Esophagus (tissue), 2 donors: ENCODE data around the gene CALU. TPM values are rescaled to one million over a fixed set of nuclear protein-coding genes. Genes with fewer than 3 reads are reported as not detected.

Experiments used
- H3K27ac ChIP-seq, 2 donors: one replicate each; pipeline ENCODE4 v1.5.1; 2013; ENCODE audit warnings: low read depth in 2 of 2, mild to moderate bottlenecking in 2 of 2, inconsistent platforms in 1 of 2, low read length in 1 of 2, moderate library complexity in 1 of 2
- H3K27me3 ChIP-seq, 2 donors: one replicate each; pipeline ENCODE4 v1.6.1; 2013; ENCODE audit warnings: low read length in 2 of 2, control low read depth in 1 of 2, mild to moderate bottlenecking in 1 of 2; ENCODE audit not compliant: insufficient read depth in 2 of 2, control insufficient read depth in 1 of 2
- H3K36me3 ChIP-seq, 2 donors: one replicate each; pipeline ENCODE4 v1.6.1; 2013; ENCODE audit warnings: low read length in 1 of 2; ENCODE audit not compliant: control insufficient read depth in 2 of 2, insufficient read depth in 2 of 2
- H3K4me1 ChIP-seq, 2 donors: one replicate each; pipeline ENCODE4 v1.6.1; 2013; ENCODE audit warnings: low read length in 1 of 2; ENCODE audit not compliant: control insufficient read depth in 2 of 2, insufficient read depth in 2 of 2
- H3K4me3 ChIP-seq, 2 donors: one replicate each; pipeline ENCODE4 v1.5.1; 2013; ENCODE audit warnings: low read length in 2 of 2, mild to moderate bottlenecking in 2 of 2, low read depth in 1 of 2, moderate library complexity in 1 of 2
- H3K9me3 ChIP-seq, 2 donors: one replicate each; pipeline ENCODE4 v1.6.1; 2013; ENCODE audit warnings: mild to moderate bottlenecking in 2 of 2, low read depth in 1 of 2, low read length in 1 of 2, moderate library complexity in 1 of 2; ENCODE audit not compliant: control insufficient read depth in 2 of 2, insufficient read depth in 1 of 2
- whole genome bisulfite sequencing, 2 donors: extraction: QIAGEN DNeasy Blood & Tissue Kit; methylation state at CpG; one replicate each; pipeline ENCODE4 v1.1.7; 2013; 5-methylcytosine and 5-hydroxymethylcytosine counted together
- polyA plus RNA-seq, 2 donors: library from polyadenylated mRNA; stranded (reverse); fragments of 200-250 nt; gene quantifications; one replicate each; pipeline ENCODE4 v1.2.3, GENCODE V29; 2013
- donor health status: healthy with polysubstance abuse.
- donor health status: Bipolar disorder and iron deficiency.

Gene CALU
- polyA plus RNA-seq, 2 donors: 8.3 to 21.6 TPM

GRCh38 chr7:128741491-128741890 lies 2.3 kb downstream of the CALU start:
- Histone ChIP-seq H3K27me3 (no peaks in the 10 kb centered on the region), H3K36me3 (no peaks in the 10 kb centered on the region), H3K4me1 (peaks cover 0 to 4% of the 10 kb centered on the region in 2 donors), H3K9me3 (no peaks in the 10 kb centered on the region), H3K4me3 (no peak overlapping the region), H3K27ac (no peak overlapping the region)
- 54 to 62% methylated on average over 3 of the region's 3 CpGs for WGBS, 2 donors

- Histone ChIP-seq H3K27ac (no peak overlapping the region), H3K4me3 (no peak overlapping the region), H3K9me3 (no peaks in the 10 kb centered on the region), H3K36me3 (no peaks in the 10 kb centered on the region), H3K27me3 (no peaks in the 10 kb centered on the region), H3K4me1 (peaks cover 0 to 4% of the 10 kb centered on the region in 2 donors)
- 41 to 55% methylated on average over 4 of the region's 4 CpGs for WGBS, 2 donors
Measured at GRCh38 chr7:128742206-128742605, 3.0 kb downstream of the CALU start.

GRCh38 chr7:128743112-128743772 lies 4.1 kb downstream of the CALU start:
- Histone ChIP-seq H3K4me1 (peaks cover 0 to 4% of the 10 kb centered on the region in 2 donors), H3K9me3 (no peaks in the 10 kb centered on the region), H3K27me3 (no peaks in the 10 kb centered on the region), H3K4me3 (no peak overlapping the region), H3K27ac (no peak overlapping the region), H3K36me3 (no peaks in the 10 kb centered on the region)
- 90 to 93% methylated on average over 7 of the region's 7 CpGs for WGBS, 2 donors

GRCh38 chr7:128744366-128744905 lies 5.3 kb downstream of the CALU start:
- H3K27ac ChIP-seq: no peak overlapping the region
- 42 to 58% methylated on average over 2 of the region's 2 CpGs for WGBS, 2 donors
- no peak overlapping the region for H3K4me3 ChIP-seq
- peaks cover 0 to 4% of the 10 kb centered on the region in 2 donors for H3K4me1 ChIP-seq
- H3K27me3 ChIP-seq: no peaks in the 10 kb centered on the region
- no peaks in the 10 kb centered on the region for H3K9me3 ChIP-seq
- peaks cover 0 to 2% of the 10 kb centered on the region in 2 donors for H3K36me3 ChIP-seq

GRCh38 chr7:128745706-128746105 lies 6.5 kb downstream of the CALU start:
- WGBS, 2 donors: 81 to 84% methylated on average over 1 of the region's 1 CpG
- no peak overlapping the region for H3K4me3 ChIP-seq
- peaks cover 0 to 2% of the 10 kb centered on the region in 2 donors for H3K36me3 ChIP-seq
- H3K27me3 ChIP-seq: no peaks in the 10 kb centered on the region
- H3K9me3 ChIP-seq: no peaks in the 10 kb centered on the region
- no peak overlapping the region for H3K27ac ChIP-seq
- H3K4me1 ChIP-seq: peaks cover 0 to 4% of the 10 kb centered on the region in 2 donors

- peaks cover 0 to 2% of the 10 kb centered on the region in 2 donors for H3K36me3 ChIP-seq
- no peak overlapping the region for H3K4me3 ChIP-seq
- WGBS, 2 donors: 83 to 88% methylated on average over 6 of the region's 6 CpGs
- H3K27me3 ChIP-seq: no peaks in the 10 kb centered on the region
- no peak overlapping the region for H3K27ac ChIP-seq
- H3K9me3 ChIP-seq: no peaks in the 10 kb centered on the region
- peaks cover 0 to 2% of the 10 kb centered on the region in 2 donors for H3K4me1 ChIP-seq
Measured at GRCh38 chr7:128747327-128748079, 8.3 kb downstream of the CALU start.

GRCh38 chr7:128752251-128752650 lies 13.1 kb downstream of the CALU start:
- H3K36me3 ChIP-seq: peaks cover 0 to 5% of the 10 kb centered on the region in 2 donors
- no peak overlapping the region for H3K4me3 ChIP-seq
- 90 to 91% methylated on average over 1 of the region's 1 CpG for WGBS, 2 donors
- no peaks in the 10 kb centered on the region for H3K27me3 ChIP-seq
- H3K4me1 ChIP-seq: no peaks in the 10 kb centered on the region
- H3K9me3 ChIP-seq: no peaks in the 10 kb centered on the region
- no peak overlapping the region for H3K27ac ChIP-seq

- WGBS, 2 donors: 88% methylated on average over 2 of the region's 2 CpGs
- H3K36me3 ChIP-seq: peaks cover 3 to 6% of the 10 kb centered on the region in 2 donors
- no peaks in the 10 kb centered on the region for H3K4me1 ChIP-seq
- no peak overlapping the region for H3K27ac ChIP-seq
- no peak overlapping the region for H3K4me3 ChIP-seq
- no peaks in the 10 kb centered on the region for H3K27me3 ChIP-seq
- no peaks in the 10 kb centered on the region for H3K9me3 ChIP-seq
Measured at GRCh38 chr7:128755075-128755818, 16.1 kb downstream of the CALU start.

- H3K27me3 ChIP-seq: no peaks in the 10 kb centered on the region
- 72 to 78% methylated on average over 5 of the region's 5 CpGs for WGBS, 2 donors
- no peak overlapping the region for H3K4me3 ChIP-seq
- H3K27ac ChIP-seq: peak overlapping the region in 1 of 2 donors; percentile 47
- no peaks in the 10 kb centered on the region for H3K9me3 ChIP-seq
- no peaks in the 10 kb centered on the region for H3K4me1 ChIP-seq
- H3K36me3 ChIP-seq: peaks cover 3 to 6% of the 10 kb centered on the region in 2 donors
Measured at GRCh38 chr7:128755819-128756476, 16.8 kb downstream of the CALU start.
